SK-N-SH (cell line): Measurements from ENCODE around the gene SLC35C1. TPM values are rescaled to one million over a fixed set of nuclear protein-coding genes. Genes with fewer than 3 reads are reported as not detected.

Experiments used
- CTCF ChIA-PET: fragments of 300-600, 350-600 bp; formaldehyde crosslinking; extraction: SDS; loops from one replicate; lab custom pipeline; 2021; lab: Yijun Ruan, JAX
- POLR2A ChIA-PET: fragments of 350-600 bp; sonication (Branson Sonifier 250); formaldehyde crosslinking; extraction: SDS; loops from one replicate; lab custom pipeline; 2020; ENCODE audit warnings: antibody characterized with exemption, inconsistent platforms; lab: Yijun Ruan, JAX
- DNase-seq: peaks from one replicate; pipeline ENCODE4 v3.0.0; 2012
- H2AFZ ChIP-seq: fragments of 200-600 bp; sonication (generic); 2 replicates; pipeline ENCODE4 v1.8.1; 2016; ENCODE audit warnings: antibody characterized with exemption, mild to moderate bottlenecking, low read depth
- H3F3A ChIP-seq: fragments of 200-600 bp; sonication (generic); replicated peaks from 2 replicates; pipeline ENCODE3; 2016; ENCODE audit warnings: antibody characterized with exemption, mild to moderate bottlenecking; ENCODE audit not compliant: insufficient read depth
- H3K27ac ChIP-seq, 2 experiments: fragments of 200-500 bp in 1 of 2; fragments of 200-600 bp in 1 of 2; sonication (Bioruptor generic) in 1 of 2; sonication (generic), shearing (Covaris generic) in 1 of 2; 2 replicates each; pipeline versions ENCODE4 v1.5.1 to v1.6.1; 2014 to 2016; ENCODE audit warnings: low read depth in 2 of 2, inconsistent platforms in 1 of 2, low read length in 1 of 2, mild to moderate bottlenecking in 1 of 2, mixed read lengths in 1 of 2
- H3K27me3 ChIP-seq: fragments of 200-600 bp; sonication (generic), shearing (Covaris generic); 2 replicates; pipeline ENCODE4 v1.6.1; 2016; ENCODE audit warnings: mixed run types; ENCODE audit not compliant: insufficient read depth
- H3K36me3 ChIP-seq, 2 experiments: fragments of 200-500 bp in 1 of 2; fragments of 200-600 bp in 1 of 2; sonication (Bioruptor generic) in 1 of 2; sonication (generic) in 1 of 2; replicated peaks in 1 of 2; 2 replicates each; pipeline versions ENCODE3 to v1.5.1; 2014 to 2016; ENCODE audit warnings: low read length in 1 of 2, mild to moderate bottlenecking in 1 of 2; ENCODE audit not compliant: insufficient read depth in 2 of 2, control insufficient read depth in 1 of 2
- H3K4me1 ChIP-seq, 2 experiments: fragments of 200-500 bp in 1 of 2; fragments of 200-600 bp in 1 of 2; sonication (Bioruptor generic) in 1 of 2; sonication (generic), shearing (Covaris generic) in 1 of 2; 2 replicates each; pipeline versions ENCODE4 v1.5.1 to v1.6.1; 2014 to 2016; ENCODE audit warnings: low read depth in 1 of 2, low read length in 1 of 2, mixed run types in 1 of 2; ENCODE audit not compliant: insufficient read depth in 2 of 2, control insufficient read depth in 1 of 2
- H3K4me2 ChIP-seq: fragments of 200-600 bp; sonication (generic), shearing (Covaris generic); 2 replicates; pipeline ENCODE4 v1.6.1; 2017; ENCODE audit warnings: mixed run types
- H3K4me3 ChIP-seq, 2 experiments: fragments of 200-500 bp in 1 of 2; fragments of 200-600 bp in 1 of 2; sonication (Bioruptor generic) in 1 of 2; sonication (generic), shearing (Covaris generic) in 1 of 2; 2 replicates each; pipeline versions ENCODE4 v1.5.1 to v1.8.1; 2014 to 2016; ENCODE audit warnings: low read depth in 2 of 2, inconsistent platforms in 1 of 2, low read length in 1 of 2, mild to moderate bottlenecking in 1 of 2, mixed read lengths in 1 of 2, moderate library complexity in 1 of 2
- H3K79me2 ChIP-seq: fragments of 200-600 bp; sonication (generic); 2 replicates; pipeline ENCODE4 v1.8.1; 2017; ENCODE audit warnings: mild to moderate bottlenecking; ENCODE audit not compliant: insufficient read depth
- H3K9ac ChIP-seq: fragments of 200-600 bp; sonication (generic); 2 replicates; pipeline ENCODE4 v1.6.1; 2017; ENCODE audit warnings: mixed run types
- H3K9me2 ChIP-seq: fragments of 200-600 bp; sonication (generic); 2 replicates; pipeline ENCODE4 v1.6.1; 2017; ENCODE audit warnings: mixed run types
- H3K9me3 ChIP-seq: fragments of 200-600 bp; sonication (generic); 2 replicates; pipeline ENCODE4 v1.6.1; 2017; ENCODE audit warnings: mixed run types, mild to moderate bottlenecking, moderate library complexity
- H4K20me1 ChIP-seq: fragments of 200-600 bp; sonication (generic); 2 replicates; pipeline ENCODE4 v1.6.1; 2017; ENCODE audit warnings: mild to moderate bottlenecking, mixed run types; ENCODE audit not compliant: insufficient read depth
- CHD2 ChIP-seq: fragments of 150-350 bp; IDR thresholded peaks from 2 replicates; pipeline ENCODE4 v1.6.1; 2018; ENCODE audit warnings: low read length; ENCODE audit not compliant: partially characterized antibody
- ELF1 ChIP-seq: IDR thresholded peaks from 2 replicates; pipeline ENCODE4 v1.4.0; 2012
- EP300 ChIP-seq, 2 experiments: IDR thresholded peaks; 2 replicates each; pipeline versions ENCODE4 v1.4.0 to v1.6.1; 2012; ENCODE audit warnings: borderline replicate concordance in 1 of 2, low read depth in 1 of 2, low read length in 1 of 2
- EZH2phosphoT487 ChIP-seq: fragments of 200-600 bp; sonication (generic); IDR thresholded peaks from 2 replicates; pipeline ENCODE4 v1.6.1; 2017; ENCODE audit warnings: low read depth, mixed run types, mild to moderate bottlenecking, antibody characterized with exemption, moderate library complexity, borderline replicate concordance
- FOSL2 ChIP-seq: IDR thresholded peaks from 2 replicates; pipeline ENCODE4 v1.4.0; 2012; ENCODE audit warnings: low read depth, mild to moderate bottlenecking, moderate library complexity, borderline replicate concordance
- FOXJ3 ChIP-seq: sonication (generic); formaldehyde crosslinking; IDR thresholded peaks from 2 replicates; pipeline ENCODE4 v1.5.1; 2020; ENCODE audit warnings: mild to moderate bottlenecking, missing genetic modification reagents
- FOXM1 ChIP-seq: IDR thresholded peaks from 2 replicates; pipeline ENCODE4 v1.4.0; 2012; ENCODE audit warnings: low read depth, mild to moderate bottlenecking
- GABPA ChIP-seq: IDR thresholded peaks from 2 replicates; pipeline ENCODE4 v1.4.0; 2012; ENCODE audit warnings: low read depth, mild to moderate bottlenecking
- MXI1 ChIP-seq: IDR thresholded peaks from 2 replicates; pipeline ENCODE4 v1.6.1; 2012; ENCODE audit warnings: mild to moderate bottlenecking, low read depth, low read length, improper control_type of control experiment
- NFIC ChIP-seq: IDR thresholded peaks from 2 replicates; pipeline ENCODE4 v1.4.0; 2012; ENCODE audit warnings: borderline replicate concordance
- POLR2AphosphoS5 ChIP-seq: IDR thresholded peaks from 2 replicates; pipeline ENCODE4 v1.6.1; 2012; ENCODE audit warnings: low read depth, low read length
- RCOR1 ChIP-seq: fragments of 150-350 bp; IDR thresholded peaks from 2 replicates; pipeline ENCODE4 v1.6.1; 2017; ENCODE audit warnings: antibody characterized with exemption, low read length
- RXRA ChIP-seq: IDR thresholded peaks from 2 replicates; pipeline ENCODE4 v1.4.0; 2012; ENCODE audit warnings: low read depth, mild to moderate bottlenecking, borderline replicate concordance
- SMC3 ChIP-seq: IDR thresholded peaks from 2 replicates; pipeline ENCODE4 v1.6.1; 2012; ENCODE audit warnings: low read depth, low read length, improper control_type of control experiment
- TAF1 ChIP-seq: IDR thresholded peaks from 2 replicates; pipeline ENCODE4 v1.6.1; 2012; ENCODE audit warnings: low read depth, mild to moderate bottlenecking, low read length, moderate library complexity, borderline replicate concordance
- TEAD4 ChIP-seq: IDR thresholded peaks from 2 replicates; pipeline ENCODE4 v1.4.0; 2012; ENCODE audit warnings: mild to moderate bottlenecking, borderline replicate concordance; ENCODE audit not compliant: insufficient read depth
- YY1 ChIP-seq: IDR thresholded peaks from 2 replicates; pipeline ENCODE4 v1.4.0; 2012; ENCODE audit warnings: low read depth, mild to moderate bottlenecking
- WGBS: methylation state at CpG from one replicate; pipeline ENCODE4 v1.1.6; 2017; ENCODE audit warnings: low lambda C conversion rate; 5-methylcytosine and 5-hydroxymethylcytosine counted together
- polyA plus RNA-seq, 3 experiments: library from polyadenylated mRNA; depleted of rRNA; stranded (reverse); fragments of >200 nt; gene quantifications; 2 replicates each; pipeline ENCODE4 v1.2.3, GENCODE V29; 2012
- TF ChIP-seq, protein P1 (sequence below): fragments of 200-600 bp; sonication (generic); IDR thresholded peaks from 2 replicates; pipeline ENCODE4 v1.6.1; 2017; ENCODE audit warnings: antibody characterized with exemption, mild to moderate bottlenecking, moderate library complexity

SLC35C1 gene
- polyA plus RNA-seq, 1 of the 3 experiments (the other 2 are of a cell fraction), result 6.2 TPM

DNA sequence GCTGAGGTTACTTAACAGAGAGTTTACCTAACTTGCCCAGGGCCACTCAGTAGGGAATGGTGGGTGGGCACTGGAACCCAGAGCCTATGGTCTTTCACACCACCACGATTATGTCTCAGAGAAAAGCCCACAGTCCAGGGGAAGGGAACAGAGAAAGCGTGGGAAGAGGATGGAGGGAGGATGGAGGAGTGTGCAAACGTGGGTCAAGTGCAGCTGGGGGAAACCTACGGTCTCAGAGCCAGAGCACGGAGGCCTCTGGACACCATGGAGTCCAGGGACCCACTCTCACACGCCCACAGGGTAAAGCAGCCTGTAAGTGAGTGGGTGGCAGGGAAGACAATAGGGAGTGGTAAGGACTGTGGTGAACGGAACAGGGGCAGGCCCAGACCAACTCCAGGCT lies 47.3 kb upstream of the SLC35C1 start:
- Histone ChIP-seq H4K20me1 (no peaks in the 10 kb centered on the region), H3K9me3 (no peaks in the 10 kb centered on the region), H3K9ac (no peak overlapping the region), H3K79me2 (no peaks in the 10 kb centered on the region), H3F3A (no peaks in the 10 kb centered on the region), H3K27me3 (no peaks in the 10 kb centered on the region; the same call in 1 of the 2 replicates), H3K4me3 (no peak overlapping the region), H3K4me2 (no peak overlapping the region), H2AFZ (no peak overlapping the region), H3K4me1 (peaks cover 0 to 14% of the 10 kb centered on the region in 2 experiments; a peak in 2 of 4 replicates), H3K27ac (no peak overlapping the region), H3K36me3 (no peaks in the 10 kb centered on the region), H3K9me2 (no peaks in the 10 kb centered on the region)
- DNase-seq, result no peak
- ChIA-PET POLR2A (no interaction called here), CTCF (interaction anchor here (1.1 to 12.5 kb wide), 3 partner anchors 13 to 386 kb away, joined by 3 to 121 read pairs (median 39); no protein-coding TSS in a partner anchor)
- no peak for TF ChIP-seq FOXJ3 (CRISPR knock-in tag)
- 42% methylated on average over 7 of the region's 7 CpGs for WGBS

DNA sequence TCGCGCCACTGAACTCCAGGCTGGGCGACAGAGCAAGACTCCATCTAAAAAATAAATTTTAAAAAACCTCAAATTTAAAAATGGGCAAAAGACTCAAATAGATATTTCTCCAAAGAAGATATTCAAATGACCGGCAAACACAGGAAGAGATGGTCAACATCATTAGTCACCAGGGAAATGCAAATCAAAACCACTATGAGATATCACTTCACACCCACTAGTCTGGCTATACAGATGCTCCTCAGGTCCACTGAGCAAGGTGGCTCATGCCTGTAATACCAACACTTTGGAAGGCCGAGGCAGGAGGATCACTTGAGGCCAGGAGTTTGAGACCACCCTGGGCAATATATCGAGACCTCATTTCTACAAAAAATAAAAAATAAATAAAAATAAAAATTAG lies 43.3 kb upstream of the SLC35C1 start:
- TF ChIP-seq FOSL2, result no peak
- TF ChIP-seq POLR2AphosphoS5, result no peak
- TF ChIP-seq YY1, result no peak
- TF ChIP-seq, protein P1, sequence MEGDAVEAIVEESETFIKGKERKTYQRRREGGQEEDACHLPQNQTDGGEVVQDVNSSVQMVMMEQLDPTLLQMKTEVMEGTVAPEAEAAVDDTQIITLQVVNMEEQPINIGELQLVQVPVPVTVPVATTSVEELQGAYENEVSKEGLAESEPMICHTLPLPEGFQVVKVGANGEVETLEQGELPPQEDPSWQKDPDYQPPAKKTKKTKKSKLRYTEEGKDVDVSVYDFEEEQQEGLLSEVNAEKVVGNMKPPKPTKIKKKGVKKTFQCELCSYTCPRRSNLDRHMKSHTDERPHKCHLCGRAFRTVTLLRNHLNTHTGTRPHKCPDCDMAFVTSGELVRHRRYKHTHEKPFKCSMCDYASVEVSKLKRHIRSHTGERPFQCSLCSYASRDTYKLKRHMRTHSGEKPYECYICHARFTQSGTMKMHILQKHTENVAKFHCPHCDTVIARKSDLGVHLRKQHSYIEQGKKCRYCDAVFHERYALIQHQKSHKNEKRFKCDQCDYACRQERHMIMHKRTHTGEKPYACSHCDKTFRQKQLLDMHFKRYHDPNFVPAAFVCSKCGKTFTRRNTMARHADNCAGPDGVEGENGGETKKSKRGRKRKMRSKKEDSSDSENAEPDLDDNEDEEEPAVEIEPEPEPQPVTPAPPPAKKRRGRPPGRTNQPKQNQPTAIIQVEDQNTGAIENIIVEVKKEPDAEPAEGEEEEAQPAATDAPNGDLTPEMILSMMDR, result no peak
- TF ChIP-seq CHD2, result no peak
- TF ChIP-seq ELF1, result no peak
- no peak for TF ChIP-seq NFIC
- no peak for TF ChIP-seq GABPA
- Histone ChIP-seq H3K79me2 (no peaks in the 10 kb centered on the region), H3K9ac (no peak overlapping the region), H3K9me2 (no peaks in the 10 kb centered on the region), H3K36me3 (no peaks in the 10 kb centered on the region), H3K4me3 (no peak overlapping the region), H3K4me2 (no peak overlapping the region), H3F3A (no peaks in the 10 kb centered on the region), H3K9me3 (no peaks in the 10 kb centered on the region), H2AFZ (no peak overlapping the region), H3K27me3 (peaks cover 16% of the 10 kb centered on the region; the same call in 1 of the 2 replicates), H4K20me1 (no peaks in the 10 kb centered on the region), H3K4me1 (no peaks in the 10 kb centered on the region; a peak in 1 of 4 replicates), H3K27ac (no peak overlapping the region)
- DNase-seq, result no peak
- ChIA-PET POLR2A (no interaction called here), CTCF (interaction anchor here (0.7 to 12.5 kb wide), 2 partner anchors 9 to 391 kb away, joined by 3 to 121 read pairs; no protein-coding TSS in a partner anchor)
- 77% methylated on average over 6 of the region's 6 CpGs for WGBS

DNA sequence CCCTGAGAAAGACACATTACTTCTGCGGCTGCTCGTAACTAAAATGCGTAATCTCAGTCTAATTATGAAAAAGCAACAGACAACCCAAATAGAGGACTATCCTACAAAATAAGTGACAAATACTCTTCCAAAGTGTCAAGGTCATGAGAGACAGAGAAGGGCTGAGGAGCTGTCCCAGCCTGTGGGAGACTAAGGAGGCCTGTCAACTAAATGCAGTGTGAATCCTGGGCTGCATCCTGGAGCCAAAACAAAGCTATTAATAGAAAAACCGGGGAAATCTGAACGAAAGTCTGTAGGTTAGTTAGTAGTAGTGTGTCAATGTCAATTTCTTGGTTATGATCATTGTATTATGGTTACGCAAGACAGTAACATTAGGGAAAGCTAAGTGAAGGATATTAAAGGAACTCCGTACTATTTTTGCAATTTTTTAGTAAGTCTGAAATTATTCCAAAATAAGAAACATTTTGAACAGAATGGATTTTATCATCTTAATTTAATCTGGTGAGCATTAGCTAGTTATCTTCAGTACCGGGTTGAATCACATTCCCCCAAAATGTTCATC lies 39.8 kb upstream of the SLC35C1 start:
- H3K79me2 ChIP-seq, result no peaks in the 10 kb centered on the region
- H3K9me2 ChIP-seq, result no peaks in the 10 kb centered on the region
- no peak overlapping the region for H3K4me3 ChIP-seq
- no peak overlapping the region for H2AFZ ChIP-seq
- WGBS, result 56% methylated on average over 8 of the region's 8 CpGs
- H3K27me3 ChIP-seq, result peaks cover 33% of the 10 kb centered on the region; the same call in 1 of the 2 replicates
- no peaks in the 10 kb centered on the region for H3K36me3 ChIP-seq
- no peaks in the 10 kb centered on the region for H3K9me3 ChIP-seq
- no peak overlapping the region for H3K9ac ChIP-seq
- no peaks in the 10 kb centered on the region for H3F3A ChIP-seq
- H3K4me2 ChIP-seq, result no peak overlapping the region
- H3K4me1 ChIP-seq, result peaks cover 0 to 2% of the 10 kb centered on the region in 2 experiments; a peak in 1 of 4 replicates
- H3K27ac ChIP-seq, result no peak overlapping the region
- DNase-seq, result no peak
- ChIA-PET POLR2A (no interaction called here), CTCF (interaction anchor here (9.0 kb wide), 1 partner anchor 393 kb away, joined by 252 read pairs; no protein-coding TSS in a partner anchor)
- H4K20me1 ChIP-seq, result no peaks in the 10 kb centered on the region
- TF ChIP-seq EP300 (IDR thresholded peaks at IDR 0.05; ENCODE audit: borderline replicate concordance in 1 of 2, low read depth in 1 of 2, low read length in 1 of 2) (no peak), YY1 (no peak), FOXM1 (no peak), RCOR1 (no peak), CHD2 (no peak), SMC3 (no peak), MXI1 (no peak), EZH2phosphoT487 (no peak), TAF1 (no peak), POLR2AphosphoS5 (no peak), RXRA (no peak), TEAD4 (no peak)
- TF ChIP-seq, protein P1, result no peak
